Common myeloid progenitor, CD34-positive (primary cell): ENCODE results near the gene BDNF. TPM values are rescaled to one million over a fixed set of nuclear protein-coding genes. Genes with fewer than 3 reads are reported as not detected.
A peak's percentile ranks its signal among the peaks of the same experiment; 100 is the strongest.
"Not testable (repeated sequence)": the region's sequence is repeated elsewhere in the genome, so short reads cannot be mapped to it uniquely, and the experiment has no call there.

Experiments used
- CTCF ChIA-PET: fragments of 350-600 bp; sonication (Branson Sonifier 250); formaldehyde crosslinking; loops from one replicate; lab custom pipeline; 2021; ENCODE audit warnings: antibody characterized with exemption; lab: Charles Lee
- POLR2A ChIA-PET: fragments of 350-600 bp; sonication (Branson Sonifier 250); formaldehyde crosslinking; loops from one replicate; lab custom pipeline; 2021; ENCODE audit warnings: antibody characterized with exemption; lab: Charles Lee
- DNase-seq, 3 donors: peaks; one replicate each; pipeline versions ENCODE4 v3.0.0 to v3.0.0-alpha.2; 2013
- H3K27ac ChIP-seq, 2 experiments: 1 replicate in 1 of 2; 2 replicates in 1 of 2; pipeline ENCODE4 v1.7.0; 2013; ENCODE audit warnings: inconsistent platforms in 2 of 2, low read length in 2 of 2, mild to moderate bottlenecking in 2 of 2, low read depth in 1 of 2, moderate library complexity in 1 of 2; ENCODE audit not compliant: severe bottlenecking in 2 of 2, insufficient read depth in 1 of 2, poor library complexity in 1 of 2
- H3K27me3 ChIP-seq, 5 experiments: replicated peaks in 2 of 5; 1 replicate in 3 of 5; 2 replicates in 2 of 5; pipeline versions ENCODE4 v1.6.1 to v1.7.0; 2013; ENCODE audit warnings: low read length in 4 of 5, mild to moderate bottlenecking in 2 of 5, moderate library complexity in 2 of 5, inconsistent platforms in 1 of 5; ENCODE audit not compliant: insufficient read depth in 5 of 5, control insufficient read depth in 4 of 5
- H3K36me3 ChIP-seq, 4 experiments: 1 replicate in 2 of 4; 2 replicates in 2 of 4; pipeline versions ENCODE4 v1.6.1 to v1.7.0; 2013; ENCODE audit warnings: low read length in 3 of 4, control low read depth in 1 of 4, mild to moderate bottlenecking in 1 of 4; ENCODE audit not compliant: control insufficient read depth in 4 of 4, insufficient read depth in 4 of 4
- H3K4me1 ChIP-seq, 4 experiments: 1 replicate in 3 of 4; 2 replicates in 1 of 4; pipeline versions ENCODE4 v1.6.1 to v1.7.1; 2013; ENCODE audit warnings: low read length in 3 of 4, mild to moderate bottlenecking in 3 of 4, control low read depth in 1 of 4, inconsistent platforms in 1 of 4, moderate library complexity in 1 of 4; ENCODE audit not compliant: control insufficient read depth in 4 of 4, insufficient read depth in 4 of 4; ENCODE audit errors: control extremely low read depth in 1 of 4
- H3K4me3 ChIP-seq, 7 experiments: 1 replicate in 4 of 7; 2 replicates in 3 of 7; pipeline versions ENCODE4 v1.5.1 to v1.7.0; 2013; ENCODE audit warnings: mild to moderate bottlenecking in 7 of 7, low read length in 6 of 7, moderate library complexity in 6 of 7, inconsistent platforms in 2 of 7, low read depth in 2 of 7, control low read depth in 1 of 7; ENCODE audit not compliant: insufficient read depth in 4 of 7, control insufficient read depth in 1 of 7; ENCODE audit errors: extremely low read depth in 1 of 7
- H3K9me3 ChIP-seq, 5 experiments: 1 replicate in 4 of 5; 2 replicates in 1 of 5; pipeline versions ENCODE4 v1.6.1 to v1.7.1; 2013; ENCODE audit warnings: low read length in 4 of 5, mild to moderate bottlenecking in 2 of 5, inconsistent platforms in 1 of 5, low read depth in 1 of 5, moderate library complexity in 1 of 5; ENCODE audit not compliant: control insufficient read depth in 4 of 5, insufficient read depth in 2 of 5; ENCODE audit errors: control extremely low read depth in 1 of 5
- WGBS: methylation state at CpG from one replicate; pipeline ENCODE4 v1.1.5; 2013; ENCODE audit not compliant: insufficient coverage; 5-methylcytosine and 5-hydroxymethylcytosine counted together
- polyA plus RNA-seq: library from polyadenylated mRNA; unstranded; fragments of 120-200 nt; gene quantifications from one replicate; pipeline ENCODE4 v1.2.1, GENCODE V29; 2013

The BDNF gene
- polyA plus RNA-seq, result 0.11 TPM

- Histone ChIP-seq H3K4me3 (peak within 1 kb of the TSS; percentile 5 to 66 (median 51)), H3K27ac (no peak within 1 kb of the TSS)
- CTCF ChIA-PET, result interaction anchor here (1.9 to 2.7 kb wide), 2 partner anchors 9 to 829 kb away, joined by 7 to 44 read pairs; no protein-coding TSS in a partner anchor
Measured at GRCh38 chr11:27700351-27701301, at the start of gene BDNF. Gene BDNF, minus strand, starts transcription at chr11:27700455. Its CDS starts 41,891 bp downstream, at chr11:27658564.

DNA sequence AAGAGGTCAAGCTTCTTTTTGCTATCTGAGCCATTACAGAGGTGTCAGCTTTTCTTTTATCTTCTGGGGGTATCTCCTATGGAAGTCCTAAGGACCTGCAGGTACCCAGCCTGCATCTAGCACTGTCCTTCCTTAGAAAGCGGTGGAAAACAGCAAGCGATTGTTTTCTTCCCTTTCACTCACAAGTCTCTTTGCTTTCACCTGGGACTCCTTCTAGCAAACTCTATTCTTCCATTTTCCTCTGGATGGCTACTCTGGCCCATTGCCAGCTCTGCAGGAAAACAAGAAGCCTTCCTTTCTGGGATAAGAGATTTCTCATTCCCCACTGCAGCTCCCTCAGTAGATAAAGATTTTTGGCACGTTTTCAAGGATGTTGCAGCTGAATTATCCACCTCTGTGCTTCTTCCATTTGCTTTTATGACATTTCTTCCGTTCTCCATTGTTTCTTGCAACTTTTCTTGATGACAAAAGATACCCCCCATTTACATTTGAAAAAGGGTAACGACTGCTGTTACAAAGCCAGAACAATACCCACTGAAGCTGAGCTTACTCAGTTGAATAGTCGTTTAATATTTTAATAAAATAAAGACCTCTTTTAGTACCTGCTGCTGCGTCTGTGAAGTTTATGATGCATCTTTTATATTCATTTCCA, 40.2 kb upstream of the BDNF start:
- DNase-seq, result no peak
- H3K27ac ChIP-seq, result no peak overlapping the region
- H3K27me3 ChIP-seq, result peaks cover 0 to 3% (median 0%) of the 10 kb centered on the region in 5 experiments
- no peaks in the 10 kb centered on the region for H3K36me3 ChIP-seq
- H3K4me1 ChIP-seq, result no peaks in the 10 kb centered on the region
- ChIA-PET CTCF (no interaction called here), POLR2A (no interaction called here)
- H3K9me3 ChIP-seq, result no peaks in the 10 kb centered on the region
- no peak overlapping the region for H3K4me3 ChIP-seq
- 43% methylated on average over 4 of the region's 7 CpGs for WGBS

More at GRCh38 chr11:27700351-27701301, at the start of gene BDNF:
- DNase-seq, result peak in 2 of 3 donors; percentile 37 to 52
- POLR2A ChIA-PET, result no interaction called here
- Histone ChIP-seq H3K36me3 (no peaks in the 10 kb centered on the region), H3K4me1 (peaks cover 0 to 29% (median 26%) of the 10 kb centered on the region in 4 experiments), H3K27me3 (peaks cover 32 to 92% (median 44%) of the 10 kb centered on the region in 5 experiments), H3K9me3 (no peaks in the 10 kb centered on the region)
- under 1% methylated on average over 48 of the region's 92 CpGs for WGBS

GRCh38 chr11:27735281-27735680, 35.0 kb upstream of the BDNF start:
- H3K9me3 ChIP-seq, result no peaks in the 10 kb centered on the region
- ChIA-PET POLR2A (no interaction called here), CTCF (no interaction called here)
- H3K36me3 ChIP-seq, result no peaks in the 10 kb centered on the region
- no peak overlapping the region for H3K4me3 ChIP-seq
- DNase-seq, result no peak
- peaks cover 0 to 3% (median 0%) of the 10 kb centered on the region in 5 experiments for H3K27me3 ChIP-seq
- H3K27ac ChIP-seq, result no peak overlapping the region
- 0% methylated on average over 1 of the region's 1 CpG for WGBS
- no peaks in the 10 kb centered on the region for H3K4me1 ChIP-seq

GRCh38 chr11:27731803-27732202, 31.5 kb upstream of the BDNF start:
- H3K27ac ChIP-seq, H3K4me1 ChIP-seq, H3K9me3 ChIP-seq, H3K27me3 ChIP-seq, H3K4me3 ChIP-seq, DNase-seq, CTCF ChIA-PET, POLR2A ChIA-PET, H3K36me3 ChIP-seq: not testable (repeated sequence)
- WGBS, result 100% methylated on average over 1 of the region's 7 CpGs

DNA sequence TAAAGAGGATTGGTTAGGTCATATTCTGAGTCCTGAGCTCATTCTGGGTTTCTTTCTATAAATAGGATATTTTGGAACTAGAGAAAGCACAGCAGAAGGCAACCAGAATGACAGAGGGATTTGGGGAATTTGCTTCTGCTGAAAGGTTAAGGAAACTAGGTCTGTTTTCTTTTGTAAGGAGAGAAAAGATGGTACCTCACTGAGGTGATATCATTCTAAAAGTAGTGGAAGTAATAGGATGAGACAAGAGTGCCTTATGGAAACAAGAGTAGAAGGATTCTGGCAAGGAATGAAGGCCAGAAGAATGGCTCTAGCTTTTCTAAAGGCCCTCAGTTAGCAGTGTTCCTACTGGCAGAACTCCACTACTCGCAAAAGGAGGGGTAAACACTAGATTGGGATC, 26.7 kb upstream of the BDNF start:
- Histone ChIP-seq H3K27me3 (peaks cover 13 to 35% (median 17%) of the 10 kb centered on the region in 5 experiments), H3K27ac (no peak overlapping the region), H3K36me3 (no peaks in the 10 kb centered on the region), H3K4me3 (no peak overlapping the region), H3K4me1 (peaks cover 0 to 10% (median 6%) of the 10 kb centered on the region in 4 experiments), H3K9me3 (peaks cover 0 to 3% (median 0%) of the 10 kb centered on the region in 5 experiments)
- ChIA-PET POLR2A (no interaction called here), CTCF (interaction anchor here (1.2 kb wide), 1 partner anchor 16 kb away, joined by 3 read pairs; no protein-coding TSS in a partner anchor)
- no CpG with 5 or more reads among the region's 1 CpG for WGBS
- no peak for DNase-seq

- CTCF ChIA-PET, result no interaction called here
Measured at GRCh38 chr11:27723687-27724086, 23.4 kb upstream of the BDNF start.

More at GRCh38 chr11:27723687-27724086, 23.4 kb upstream of the BDNF start:
- Histone ChIP-seq H3K4me1 (peaks cover 0 to 24% (median 16%) of the 10 kb centered on the region in 4 experiments), H3K36me3 (no peaks in the 10 kb centered on the region), H3K4me3 (no peak overlapping the region), H3K27me3 (peaks cover 13 to 68% (median 29%) of the 10 kb centered on the region in 5 experiments), H3K27ac (no peak overlapping the region), H3K9me3 (peaks cover 0 to 7% (median 6%) of the 10 kb centered on the region in 5 experiments)
- WGBS, result 67% methylated on average over 1 of the region's 1 CpG
- DNase-seq, result peak in 1 of 3 donors; percentile 4
- POLR2A ChIA-PET, result no interaction called here
